ENCODE results near the gene APOBEC3C.
"Not testable (repeated sequence)": the region's sequence is repeated elsewhere in the genome, so short reads cannot be mapped to it uniquely, and the experiment has no call there.

Gene APOBEC3C

GRCh38 chr22:38971202-38971601, 42.9 kb upstream of the APOBEC3C start:
- no peak overlapping the region for H3K27ac ChIP-seq (ENCODE audit: low read depth in 2 of 2, low read length in 2 of 2)
- H3K36me3 ChIP-seq (ENCODE audit: control insufficient read depth in 2 of 2, insufficient read depth in 2 of 2, low read length in 2 of 2), result no peaks in the 10 kb centered on the region
- H3K9ac ChIP-seq (ENCODE audit: low read depth in 1 of 2, low read length in 2 of 2), result no peak overlapping the region
- H3K4me3 ChIP-seq (ENCODE audit: low read length in 2 of 2), result no peak overlapping the region
- H3K9me3 ChIP-seq (ENCODE audit: control insufficient read depth in 2 of 2, low read length in 2 of 2), result no peaks in the 10 kb centered on the region
- peaks cover 0 to 4% of the 10 kb centered on the region in 2 donors for H3K4me1 ChIP-seq (ENCODE audit: control insufficient read depth in 2 of 2, insufficient read depth in 2 of 2, low read length in 2 of 2)
- no peaks in the 10 kb centered on the region for H3K27me3 ChIP-seq (ENCODE audit: control insufficient read depth in 2 of 2, insufficient read depth in 2 of 2, low read length in 2 of 2)

DNA sequence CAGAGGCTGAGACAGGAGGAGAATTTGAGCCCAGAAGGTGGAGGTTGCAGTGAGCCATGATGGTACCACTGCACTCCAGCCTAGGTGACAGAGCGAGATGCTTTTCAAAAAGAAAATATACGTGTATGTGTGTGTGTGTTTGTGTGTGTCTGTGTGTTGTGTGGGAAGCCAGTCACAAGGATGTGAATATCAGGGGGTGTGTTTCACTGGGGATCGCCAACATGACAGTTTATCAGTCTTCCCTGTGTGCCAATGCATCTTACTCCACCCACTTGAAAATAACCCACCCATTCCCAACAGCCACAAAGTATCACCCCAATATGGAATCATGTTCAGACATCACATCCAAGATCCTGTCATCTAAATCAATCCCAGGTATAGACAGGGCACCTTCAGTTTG, 42.3 kb upstream of the APOBEC3C start:
- no peak overlapping the region for H3K9ac ChIP-seq (ENCODE audit: low read depth in 1 of 2, low read length in 2 of 2)
- H3K36me3 ChIP-seq (ENCODE audit: control insufficient read depth in 2 of 2, insufficient read depth in 2 of 2, low read length in 2 of 2), result no peaks in the 10 kb centered on the region
- H3K27me3 ChIP-seq (ENCODE audit: control insufficient read depth in 2 of 2, insufficient read depth in 2 of 2, low read length in 2 of 2), result no peaks in the 10 kb centered on the region

DNA sequence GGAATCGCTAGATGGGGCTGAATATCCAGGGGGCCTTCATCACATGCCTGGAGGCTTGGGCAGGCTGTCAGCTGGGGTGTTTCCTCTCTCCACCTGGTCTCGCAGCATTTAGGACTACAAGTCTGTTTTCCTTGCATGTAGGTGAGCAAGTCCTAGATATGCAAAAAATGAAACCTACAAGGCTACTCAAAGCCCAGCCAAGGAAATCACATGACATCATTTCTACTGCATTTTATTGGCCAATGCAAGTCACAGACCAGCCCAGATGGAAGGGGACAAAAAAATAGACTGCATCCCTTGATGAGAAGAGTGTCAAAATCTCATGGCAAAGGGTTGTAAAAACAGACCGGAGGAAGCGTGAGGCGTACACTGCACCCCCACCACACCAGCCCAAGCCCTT, 41.5 kb upstream of the APOBEC3C start:
- Histone ChIP-seq H3K27ac (ENCODE audit: low read depth in 2 of 2, low read length in 2 of 2) (no peak overlapping the region), H3K4me1 (ENCODE audit: control insufficient read depth in 2 of 2, insufficient read depth in 2 of 2, low read length in 2 of 2) (peaks cover 0 to 4% of the 10 kb centered on the region in 2 donors), H3K36me3 (ENCODE audit: control insufficient read depth in 2 of 2, insufficient read depth in 2 of 2, low read length in 2 of 2) (no peaks in the 10 kb centered on the region), H3K9me3 (ENCODE audit: control insufficient read depth in 2 of 2, low read length in 2 of 2) (no peaks in the 10 kb centered on the region), H3K9ac (ENCODE audit: low read depth in 1 of 2, low read length in 2 of 2) (no peak overlapping the region), H3K4me3 (ENCODE audit: low read length in 2 of 2) (no peak overlapping the region), H3K27me3 (ENCODE audit: control insufficient read depth in 2 of 2, insufficient read depth in 2 of 2, low read length in 2 of 2) (no peaks in the 10 kb centered on the region)

More for the DNA sequence above, 42.3 kb upstream of the APOBEC3C start:
- H3K4me1 ChIP-seq (ENCODE audit: control insufficient read depth in 2 of 2, insufficient read depth in 2 of 2, low read length in 2 of 2), result peaks cover 0 to 4% of the 10 kb centered on the region in 2 donors
- no peaks in the 10 kb centered on the region for H3K9me3 ChIP-seq (ENCODE audit: control insufficient read depth in 2 of 2, low read length in 2 of 2)
- no peak overlapping the region for H3K4me3 ChIP-seq (ENCODE audit: low read length in 2 of 2)
- no peak overlapping the region for H3K27ac ChIP-seq (ENCODE audit: low read depth in 2 of 2, low read length in 2 of 2)

- no peak overlapping the region for H3K9ac ChIP-seq (ENCODE audit: low read depth in 1 of 2, low read length in 2 of 2)
- peaks cover 0 to 4% of the 10 kb centered on the region in 2 donors for H3K4me1 ChIP-seq (ENCODE audit: control insufficient read depth in 2 of 2, insufficient read depth in 2 of 2, low read length in 2 of 2)
- no peaks in the 10 kb centered on the region for H3K9me3 ChIP-seq (ENCODE audit: control insufficient read depth in 2 of 2, low read length in 2 of 2)
- H3K27ac ChIP-seq (ENCODE audit: low read depth in 2 of 2, low read length in 2 of 2), result no peak overlapping the region
- H3K27me3 ChIP-seq (ENCODE audit: control insufficient read depth in 2 of 2, insufficient read depth in 2 of 2, low read length in 2 of 2), result no peaks in the 10 kb centered on the region
- no peak overlapping the region for H3K4me3 ChIP-seq (ENCODE audit: low read length in 2 of 2)
- H3K36me3 ChIP-seq (ENCODE audit: control insufficient read depth in 2 of 2, insufficient read depth in 2 of 2, low read length in 2 of 2), result no peaks in the 10 kb centered on the region
Observed at GRCh38 chr22:38973289-38974169, 40.5 kb upstream of the APOBEC3C start.

DNA sequence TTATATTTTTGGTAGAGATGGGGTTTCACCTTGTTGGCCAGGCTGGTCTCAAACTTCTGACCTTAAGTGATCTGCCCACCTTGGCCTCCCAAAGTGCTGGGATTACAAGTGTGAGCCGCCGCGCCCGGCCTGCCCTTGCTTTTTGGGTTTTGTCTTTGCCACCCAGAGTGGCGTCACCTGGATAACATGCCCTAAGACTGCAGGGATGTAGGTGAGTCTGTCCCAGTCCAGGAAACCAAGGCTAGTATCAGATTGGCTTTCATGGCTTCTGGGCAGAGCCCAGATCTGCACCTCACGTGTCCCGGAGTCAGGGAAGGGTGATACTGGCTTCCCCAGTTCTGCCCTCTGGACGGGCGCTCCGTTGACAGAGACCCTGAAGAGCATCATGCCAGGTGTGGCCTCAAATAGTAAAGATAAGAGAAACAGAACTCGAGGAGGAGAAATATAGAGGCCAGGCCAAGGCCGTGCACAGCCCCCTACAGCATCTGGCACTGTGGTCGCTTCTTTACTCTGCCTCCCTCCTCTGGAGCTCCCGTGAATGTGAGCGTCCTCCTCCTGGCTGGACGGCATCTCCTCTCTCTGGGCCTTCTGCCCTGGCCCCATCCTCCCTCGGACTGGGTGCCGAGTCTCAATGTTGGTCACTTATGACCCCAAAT, 39.8 kb upstream of the APOBEC3C start:
- Histone ChIP-seq H3K4me1 (ENCODE audit: control insufficient read depth in 2 of 2, insufficient read depth in 2 of 2, low read length in 2 of 2) (peaks cover 0 to 4% of the 10 kb centered on the region in 2 donors), H3K27ac (ENCODE audit: low read depth in 2 of 2, low read length in 2 of 2) (no peak overlapping the region), H3K9me3 (ENCODE audit: control insufficient read depth in 2 of 2, low read length in 2 of 2) (no peaks in the 10 kb centered on the region), H3K27me3 (ENCODE audit: control insufficient read depth in 2 of 2, insufficient read depth in 2 of 2, low read length in 2 of 2) (no peaks in the 10 kb centered on the region), H3K9ac (ENCODE audit: low read depth in 1 of 2, low read length in 2 of 2) (no peak overlapping the region), H3K4me3 (ENCODE audit: low read length in 2 of 2) (no peak overlapping the region), H3K36me3 (ENCODE audit: control insufficient read depth in 2 of 2, insufficient read depth in 2 of 2, low read length in 2 of 2) (no peaks in the 10 kb centered on the region)

DNA sequence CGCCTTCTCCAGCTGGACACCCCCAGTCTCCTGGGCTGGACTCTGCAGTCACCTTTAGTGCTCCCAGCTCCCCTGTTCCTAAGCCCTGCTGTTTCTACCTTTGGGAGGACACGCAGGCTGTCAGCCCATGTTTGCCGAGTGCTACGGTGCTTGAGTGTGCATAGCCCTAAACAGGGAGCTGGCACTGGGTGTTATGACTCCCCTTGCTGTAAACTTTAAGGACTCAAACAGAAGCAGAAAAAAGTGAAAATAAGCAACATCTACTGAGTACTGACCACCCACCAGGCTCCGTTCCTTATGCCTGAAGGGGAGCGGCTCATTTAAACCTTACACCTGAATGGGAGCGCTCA, 39.3 kb upstream of the APOBEC3C start:
- Histone ChIP-seq H3K27ac (ENCODE audit: low read depth in 2 of 2, low read length in 2 of 2) (no peak overlapping the region), H3K9ac (ENCODE audit: low read depth in 1 of 2, low read length in 2 of 2) (no peak overlapping the region), H3K9me3 (ENCODE audit: control insufficient read depth in 2 of 2, low read length in 2 of 2) (no peaks in the 10 kb centered on the region), H3K4me1 (ENCODE audit: control insufficient read depth in 2 of 2, insufficient read depth in 2 of 2, low read length in 2 of 2) (peaks cover 0 to 4% of the 10 kb centered on the region in 2 donors), H3K27me3 (ENCODE audit: control insufficient read depth in 2 of 2, insufficient read depth in 2 of 2, low read length in 2 of 2) (no peaks in the 10 kb centered on the region), H3K4me3 (ENCODE audit: low read length in 2 of 2) (no peak overlapping the region), H3K36me3 (ENCODE audit: control insufficient read depth in 2 of 2, insufficient read depth in 2 of 2, low read length in 2 of 2) (no peaks in the 10 kb centered on the region)

- not testable (repeated sequence) for H3K27ac ChIP-seq (ENCODE audit: low read depth in 2 of 2, low read length in 2 of 2); H3K4me3 ChIP-seq (ENCODE audit: low read length in 2 of 2); H3K9me3 ChIP-seq (ENCODE audit: control insufficient read depth in 2 of 2, low read length in 2 of 2); H3K36me3 ChIP-seq (ENCODE audit: control insufficient read depth in 2 of 2, insufficient read depth in 2 of 2, low read length in 2 of 2); H3K27me3 ChIP-seq (ENCODE audit: control insufficient read depth in 2 of 2, insufficient read depth in 2 of 2, low read length in 2 of 2); H3K9ac ChIP-seq (ENCODE audit: low read depth in 1 of 2, low read length in 2 of 2)
- H3K4me1 ChIP-seq (ENCODE audit: control insufficient read depth in 2 of 2, insufficient read depth in 2 of 2, low read length in 2 of 2), result peaks cover 2 to 13% of the 10 kb centered on the region in 2 donors
Observed at GRCh38 chr22:38977289-38977688, 36.8 kb upstream of the APOBEC3C start.

- peak overlapping the region in 1 of 2 donors; percentile 73 for H3K9ac ChIP-seq (ENCODE audit: low read depth in 1 of 2, low read length in 2 of 2)
- not testable (repeated sequence) for H3K9me3 ChIP-seq (ENCODE audit: control insufficient read depth in 2 of 2, low read length in 2 of 2); H3K27me3 ChIP-seq (ENCODE audit: control insufficient read depth in 2 of 2, insufficient read depth in 2 of 2, low read length in 2 of 2); H3K36me3 ChIP-seq (ENCODE audit: control insufficient read depth in 2 of 2, insufficient read depth in 2 of 2, low read length in 2 of 2)
- H3K4me3 ChIP-seq (ENCODE audit: low read length in 2 of 2), result peak overlapping the region in 1 of 2 donors; percentile 16
- peaks cover 2 to 21% of the 10 kb centered on the region in 2 donors for H3K4me1 ChIP-seq (ENCODE audit: control insufficient read depth in 2 of 2, insufficient read depth in 2 of 2, low read length in 2 of 2)
- H3K27ac ChIP-seq (ENCODE audit: low read depth in 2 of 2, low read length in 2 of 2), result peak overlapping the region; percentile 52 to 64
Observed at GRCh38 chr22:38980587-38980986, 33.5 kb upstream of the APOBEC3C start.

GRCh38 chr22:38981005-38981991, 32.8 kb upstream of the APOBEC3C start:
- Histone ChIP-seq H3K9me3 (ENCODE audit: control insufficient read depth in 2 of 2, low read length in 2 of 2) (no peaks in the 10 kb centered on the region), H3K27ac (ENCODE audit: low read depth in 2 of 2, low read length in 2 of 2) (peak overlapping the region; percentile 78 to 85), H3K36me3 (ENCODE audit: control insufficient read depth in 2 of 2, insufficient read depth in 2 of 2, low read length in 2 of 2) (no peaks in the 10 kb centered on the region), H3K27me3 (ENCODE audit: control insufficient read depth in 2 of 2, insufficient read depth in 2 of 2, low read length in 2 of 2) (no peaks in the 10 kb centered on the region), H3K4me3 (ENCODE audit: low read length in 2 of 2) (peak overlapping the region; percentile 60 to 62), H3K9ac (ENCODE audit: low read depth in 1 of 2, low read length in 2 of 2) (peak overlapping the region; percentile 38 to 73), H3K4me1 (ENCODE audit: control insufficient read depth in 2 of 2, insufficient read depth in 2 of 2, low read length in 2 of 2) (peaks cover 2 to 21% of the 10 kb centered on the region in 2 donors)
